ENCODE data around the gene THAP11.
"Not testable (repeated sequence)": the region's sequence is repeated elsewhere in the genome, so short reads cannot be mapped to it uniquely, and the experiment has no call there.

Gene THAP11

GRCh38 chr16:67855789-67856188, 13.7 kb downstream of the THAP11 start:
- DNase-seq (ENCODE audit: insufficient read length) = no peak
- no peak for FAIRE-seq
- TF ChIP-seq TAF1 (IDR thresholded peaks at IDR 0.05; ENCODE audit: borderline replicate concordance, low read depth, low read length) = no peak
- no peak for TF ChIP-seq POLR2AphosphoS5 (IDR thresholded peaks at IDR 0.05; ENCODE audit: low read depth, low read length)
- no peak for TF ChIP-seq POLR2A (IDR thresholded peaks at IDR 0.05; ENCODE audit: low read depth, low read length)

- DNase-seq (ENCODE audit: insufficient read length) (no peak), FAIRE-seq (no peak)
- no peak for TF ChIP-seq POLR2AphosphoS5 (IDR thresholded peaks at IDR 0.05; ENCODE audit: low read depth, low read length)
- TF ChIP-seq TAF1 (IDR thresholded peaks at IDR 0.05; ENCODE audit: borderline replicate concordance, low read depth, low read length) = no peak
- no peak for TF ChIP-seq POLR2A (IDR thresholded peaks at IDR 0.05; ENCODE audit: low read depth, low read length)
Measured at GRCh38 chr16:67856927-67857546, 14.9 kb downstream of the THAP11 start.

DNA sequence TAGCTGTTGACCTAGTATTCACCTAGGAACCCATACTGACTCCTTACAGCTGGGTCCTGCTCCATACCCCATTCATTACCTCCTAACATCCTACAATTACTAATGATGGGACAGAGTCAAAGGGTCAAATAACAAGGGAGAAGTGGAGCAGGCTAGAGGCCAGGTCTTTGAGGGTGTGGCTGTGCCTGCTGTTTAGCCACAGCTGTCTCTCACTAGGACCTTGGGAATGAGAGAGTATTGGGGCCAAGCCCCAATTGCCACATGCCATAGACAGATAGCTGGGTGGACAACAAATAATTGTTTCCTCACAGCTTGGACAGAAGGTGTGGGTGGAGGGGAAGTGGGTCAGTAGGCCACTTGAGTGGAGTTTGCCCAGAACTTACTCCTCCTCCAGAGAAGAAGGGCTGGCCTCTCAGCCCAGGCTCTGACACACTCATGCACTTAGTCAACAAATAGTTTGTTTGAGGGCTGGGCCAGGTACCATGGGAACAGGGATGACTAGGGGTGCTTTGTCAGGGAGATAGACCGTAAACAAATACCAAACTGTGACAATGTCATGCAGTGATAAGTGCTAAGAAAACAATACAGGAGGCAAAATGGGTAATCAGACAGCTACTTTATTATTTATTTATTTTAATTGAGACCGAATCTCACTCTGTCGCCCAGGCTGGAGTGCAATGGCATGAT, 15.6 kb downstream of the THAP11 start:
- FAIRE-seq = no peak

DNA sequence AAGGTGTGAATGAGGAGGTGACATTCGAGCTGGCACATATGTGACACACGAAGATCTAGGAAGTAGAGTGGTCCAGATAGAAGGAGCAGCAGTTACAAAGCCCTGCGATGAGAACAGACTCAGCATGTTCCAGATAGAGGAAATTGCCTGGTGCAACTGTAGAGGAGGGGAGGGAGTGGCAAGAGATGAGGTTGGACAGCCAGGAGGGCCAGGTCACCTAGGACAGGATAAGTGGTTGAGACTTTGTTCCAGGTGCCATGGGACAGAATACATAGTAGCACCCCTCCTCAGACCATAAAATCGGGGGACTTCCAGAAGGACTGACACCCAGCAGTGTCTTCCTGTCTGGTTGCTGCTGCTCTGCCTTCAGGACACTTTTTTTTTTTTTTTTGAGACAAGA, 16.4 kb downstream of the THAP11 start:
- no peak for TF ChIP-seq POLR2AphosphoS5 (IDR thresholded peaks at IDR 0.05; ENCODE audit: low read depth, low read length)
- no peak for TF ChIP-seq POLR2A (IDR thresholded peaks at IDR 0.05; ENCODE audit: low read depth, low read length)
- no peak for TF ChIP-seq TAF1 (IDR thresholded peaks at IDR 0.05; ENCODE audit: borderline replicate concordance, low read depth, low read length)
- FAIRE-seq = no peak
- no peak for DNase-seq (ENCODE audit: insufficient read length)

More for the DNA sequence above, 15.6 kb downstream of the THAP11 start:
- no peak for TF ChIP-seq POLR2AphosphoS5 (IDR thresholded peaks at IDR 0.05; ENCODE audit: low read depth, low read length)
- TF ChIP-seq TAF1 (IDR thresholded peaks at IDR 0.05; ENCODE audit: borderline replicate concordance, low read depth, low read length) = no peak
- TF ChIP-seq POLR2A (IDR thresholded peaks at IDR 0.05; ENCODE audit: low read depth, low read length) = no peak
- DNase-seq (ENCODE audit: insufficient read length) = no peak

- DNase-seq (ENCODE audit: insufficient read length) = no peak
- no peak for TF ChIP-seq TAF1 (IDR thresholded peaks at IDR 0.05; ENCODE audit: borderline replicate concordance, low read depth, low read length)
- no peak for TF ChIP-seq POLR2AphosphoS5 (IDR thresholded peaks at IDR 0.05; ENCODE audit: low read depth, low read length)
- no peak for TF ChIP-seq POLR2A (IDR thresholded peaks at IDR 0.05; ENCODE audit: low read depth, low read length)
- FAIRE-seq = no peak
Measured at GRCh38 chr16:67860589-67861398, 18.7 kb downstream of the THAP11 start.

DNA sequence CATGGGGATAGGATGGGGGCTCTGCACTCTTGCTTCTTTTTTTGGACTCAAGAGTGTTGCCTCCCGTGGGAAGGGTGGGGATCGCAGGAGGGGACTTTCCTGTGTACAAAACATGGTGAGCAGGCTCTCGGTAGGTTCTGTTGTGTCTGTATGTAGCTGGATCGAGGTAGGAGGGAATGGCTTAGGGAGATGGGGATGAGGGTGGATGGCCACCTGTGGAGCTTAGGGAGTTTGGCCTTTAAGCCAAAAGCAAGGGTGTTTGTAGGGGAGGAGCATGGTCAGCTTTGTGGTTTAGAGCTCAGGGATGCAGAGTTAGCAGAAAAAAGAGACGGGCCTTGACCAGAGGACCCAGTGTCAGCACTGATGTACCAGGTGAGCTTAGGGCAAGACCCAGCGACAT, 19.8 kb downstream of the THAP11 start:
- DNase-seq (ENCODE audit: insufficient read length) (no peak), FAIRE-seq (no peak)
- TF ChIP-seq POLR2AphosphoS5 (IDR thresholded peaks at IDR 0.05; ENCODE audit: low read depth, low read length) (no peak), POLR2A (IDR thresholded peaks at IDR 0.05; ENCODE audit: low read depth, low read length) (no peak), TAF1 (IDR thresholded peaks at IDR 0.05; ENCODE audit: borderline replicate concordance, low read depth, low read length) (no peak)

GRCh38 chr16:67862623-67863583, 20.8 kb downstream of the THAP11 start:
- no peak for TF ChIP-seq POLR2A (IDR thresholded peaks at IDR 0.05; ENCODE audit: low read depth, low read length)
- TF ChIP-seq POLR2AphosphoS5 (IDR thresholded peaks at IDR 0.05; ENCODE audit: low read depth, low read length) = no peak
- TF ChIP-seq TAF1 (IDR thresholded peaks at IDR 0.05; ENCODE audit: borderline replicate concordance, low read depth, low read length) = no peak
- DNase-seq (ENCODE audit: insufficient read length) (no peak), FAIRE-seq (no peak)

DNA sequence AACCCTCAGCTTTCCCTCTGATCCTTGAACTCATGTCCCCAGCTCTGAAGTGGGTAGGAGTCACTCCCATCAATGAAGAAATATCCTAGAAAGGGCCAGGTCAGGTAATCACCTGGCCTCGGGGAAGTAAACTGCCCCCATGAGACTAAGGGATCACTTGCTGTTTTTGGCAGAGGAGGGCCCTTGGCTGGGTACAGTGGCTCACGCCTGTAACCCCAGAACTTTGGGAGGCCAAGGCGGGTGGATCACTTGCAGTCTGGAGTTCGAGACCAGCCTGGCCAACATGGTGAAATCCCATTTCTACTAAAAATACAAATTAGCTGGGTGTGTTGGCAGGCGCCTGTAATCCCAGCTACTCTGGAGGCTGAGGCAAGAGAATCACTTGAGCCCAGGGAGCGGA, 21.9 kb downstream of the THAP11 start:
- not testable (repeated sequence) for FAIRE-seq; DNase-seq (ENCODE audit: insufficient read length)

DNA sequence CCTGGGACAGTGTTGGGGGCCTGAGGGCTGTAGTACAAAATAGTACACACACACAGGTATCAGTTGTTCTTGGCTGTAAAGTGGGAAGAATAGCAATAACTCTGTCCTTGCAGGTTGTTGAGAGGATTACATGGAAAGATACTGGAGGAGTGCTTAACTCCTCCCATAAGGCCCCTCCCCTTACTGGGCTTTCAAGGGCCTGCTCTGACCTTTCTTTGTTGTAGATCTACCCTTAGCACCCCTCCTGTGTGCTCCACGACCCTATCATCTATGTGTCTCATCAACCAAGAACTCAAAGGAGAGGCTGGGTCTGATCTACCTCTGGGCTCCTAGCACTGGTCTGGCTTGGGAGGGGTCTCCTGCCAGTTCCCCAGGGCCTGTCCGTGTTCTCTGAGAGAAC, 22.5 kb downstream of the THAP11 start:
- TF ChIP-seq POLR2A (IDR thresholded peaks at IDR 0.05; ENCODE audit: low read depth, low read length) = no peak
- no peak for TF ChIP-seq POLR2AphosphoS5 (IDR thresholded peaks at IDR 0.05; ENCODE audit: low read depth, low read length)
- TF ChIP-seq TAF1 (IDR thresholded peaks at IDR 0.05; ENCODE audit: borderline replicate concordance, low read depth, low read length) = no peak
- FAIRE-seq = no peak

GRCh38 chr16:67865318-67865717, 23.2 kb downstream of the THAP11 start:
- DNase-seq (ENCODE audit: insufficient read length) (no peak), FAIRE-seq (no peak)
- TF ChIP-seq POLR2A (IDR thresholded peaks at IDR 0.05; ENCODE audit: low read depth, low read length) (no peak), TAF1 (IDR thresholded peaks at IDR 0.05; ENCODE audit: borderline replicate concordance, low read depth, low read length) (no peak), POLR2AphosphoS5 (IDR thresholded peaks at IDR 0.05; ENCODE audit: low read depth, low read length) (no peak)

More for the DNA sequence above, 22.5 kb downstream of the THAP11 start:
- no peak for DNase-seq (ENCODE audit: insufficient read length)

- no peak for DNase-seq (ENCODE audit: insufficient read length)
- TF ChIP-seq POLR2AphosphoS5 (IDR thresholded peaks at IDR 0.05; ENCODE audit: low read depth, low read length) = no peak
- no peak for TF ChIP-seq POLR2A (IDR thresholded peaks at IDR 0.05; ENCODE audit: low read depth, low read length)
- no peak for TF ChIP-seq TAF1 (IDR thresholded peaks at IDR 0.05; ENCODE audit: borderline replicate concordance, low read depth, low read length)
- FAIRE-seq = no peak
Measured at GRCh38 chr16:67868290-67868689, 26.2 kb downstream of the THAP11 start.
